ENCODE results near the gene ANOS1. TPM values are rescaled to one million over a fixed set of nuclear protein-coding genes. Genes with fewer than 3 reads are reported as not detected.

ANOS1 gene
- total RNA-seq, 1 experiment from 2014 or later: 0.18 TPM

DNA sequence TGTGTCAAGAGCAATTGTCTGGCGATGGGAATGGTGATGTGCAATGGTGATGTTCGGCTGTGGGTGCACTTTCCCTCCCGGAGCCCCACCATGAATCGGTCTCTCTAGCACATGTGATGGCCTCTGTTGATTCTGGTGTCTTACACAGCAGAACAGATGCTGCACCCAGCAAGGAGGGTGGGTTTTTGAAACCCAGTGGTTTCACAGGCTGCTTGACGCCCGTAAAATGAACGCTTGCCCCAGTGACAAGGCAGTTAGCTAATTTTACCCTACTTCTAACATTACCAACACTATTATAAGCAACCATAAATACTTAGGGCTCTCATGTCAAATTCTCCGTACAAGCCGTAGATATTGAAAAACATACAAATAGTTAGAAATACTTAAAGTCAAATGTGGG, 5.9 kb upstream of the ANOS1 start:
- ChIA-PET CTCF (no interaction called here), POLR2A (no interaction called here)
- TF ChIP-seq TCF7L2 (IDR thresholded peaks at IDR 0.05; ENCODE audit: low read depth, low read length) (no peak), POLR2AphosphoS5 (IDR thresholded peaks at IDR 0.05; ENCODE audit: low read depth, low read length) (no peak), SIN3A (IDR thresholded peaks at IDR 0.05; ENCODE audit: borderline replicate concordance, insufficient read depth, low read depth, low read length) (no peak)
- TF ChIP-seq, protein P1, sequence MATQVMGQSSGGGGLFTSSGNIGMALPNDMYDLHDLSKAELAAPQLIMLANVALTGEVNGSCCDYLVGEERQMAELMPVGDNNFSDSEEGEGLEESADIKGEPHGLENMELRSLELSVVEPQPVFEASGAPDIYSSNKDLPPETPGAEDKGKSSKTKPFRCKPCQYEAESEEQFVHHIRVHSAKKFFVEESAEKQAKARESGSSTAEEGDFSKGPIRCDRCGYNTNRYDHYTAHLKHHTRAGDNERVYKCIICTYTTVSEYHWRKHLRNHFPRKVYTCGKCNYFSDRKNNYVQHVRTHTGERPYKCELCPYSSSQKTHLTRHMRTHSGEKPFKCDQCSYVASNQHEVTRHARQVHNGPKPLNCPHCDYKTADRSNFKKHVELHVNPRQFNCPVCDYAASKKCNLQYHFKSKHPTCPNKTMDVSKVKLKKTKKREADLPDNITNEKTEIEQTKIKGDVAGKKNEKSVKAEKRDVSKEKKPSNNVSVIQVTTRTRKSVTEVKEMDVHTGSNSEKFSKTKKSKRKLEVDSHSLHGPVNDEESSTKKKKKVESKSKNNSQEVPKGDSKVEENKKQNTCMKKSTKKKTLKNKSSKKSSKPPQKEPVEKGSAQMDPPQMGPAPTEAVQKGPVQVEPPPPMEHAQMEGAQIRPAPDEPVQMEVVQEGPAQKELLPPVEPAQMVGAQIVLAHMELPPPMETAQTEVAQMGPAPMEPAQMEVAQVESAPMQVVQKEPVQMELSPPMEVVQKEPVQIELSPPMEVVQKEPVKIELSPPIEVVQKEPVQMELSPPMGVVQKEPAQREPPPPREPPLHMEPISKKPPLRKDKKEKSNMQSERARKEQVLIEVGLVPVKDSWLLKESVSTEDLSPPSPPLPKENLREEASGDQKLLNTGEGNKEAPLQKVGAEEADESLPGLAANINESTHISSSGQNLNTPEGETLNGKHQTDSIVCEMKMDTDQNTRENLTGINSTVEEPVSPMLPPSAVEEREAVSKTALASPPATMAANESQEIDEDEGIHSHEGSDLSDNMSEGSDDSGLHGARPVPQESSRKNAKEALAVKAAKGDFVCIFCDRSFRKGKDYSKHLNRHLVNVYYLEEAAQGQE (IDR thresholded peaks at IDR 0.05; ENCODE audit: insufficient read depth in 1 of 2, low read depth in 2 of 2, low read length in 1 of 2): no peak
- TF ChIP-seq, protein P2, sequence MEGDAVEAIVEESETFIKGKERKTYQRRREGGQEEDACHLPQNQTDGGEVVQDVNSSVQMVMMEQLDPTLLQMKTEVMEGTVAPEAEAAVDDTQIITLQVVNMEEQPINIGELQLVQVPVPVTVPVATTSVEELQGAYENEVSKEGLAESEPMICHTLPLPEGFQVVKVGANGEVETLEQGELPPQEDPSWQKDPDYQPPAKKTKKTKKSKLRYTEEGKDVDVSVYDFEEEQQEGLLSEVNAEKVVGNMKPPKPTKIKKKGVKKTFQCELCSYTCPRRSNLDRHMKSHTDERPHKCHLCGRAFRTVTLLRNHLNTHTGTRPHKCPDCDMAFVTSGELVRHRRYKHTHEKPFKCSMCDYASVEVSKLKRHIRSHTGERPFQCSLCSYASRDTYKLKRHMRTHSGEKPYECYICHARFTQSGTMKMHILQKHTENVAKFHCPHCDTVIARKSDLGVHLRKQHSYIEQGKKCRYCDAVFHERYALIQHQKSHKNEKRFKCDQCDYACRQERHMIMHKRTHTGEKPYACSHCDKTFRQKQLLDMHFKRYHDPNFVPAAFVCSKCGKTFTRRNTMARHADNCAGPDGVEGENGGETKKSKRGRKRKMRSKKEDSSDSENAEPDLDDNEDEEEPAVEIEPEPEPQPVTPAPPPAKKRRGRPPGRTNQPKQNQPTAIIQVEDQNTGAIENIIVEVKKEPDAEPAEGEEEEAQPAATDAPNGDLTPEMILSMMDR (IDR thresholded peaks at IDR 0.05): no peak
- Histone ChIP-seq H3K27ac (ENCODE audit: low read length) (no peak overlapping the region), H3K4me3 (ENCODE audit: low read depth in 2 of 2, low read length in 2 of 2) (no peak overlapping the region), H3K27me3 (ENCODE audit: control insufficient read depth, insufficient read depth, low read length) (no peaks in the 10 kb centered on the region), H3K9me3 (ENCODE audit: control insufficient read depth, insufficient read depth, low read depth, low read length) (no peaks in the 10 kb centered on the region), H3K4me1 (ENCODE audit: control insufficient read depth, insufficient read depth, low read length) (no peaks in the 10 kb centered on the region), H3K36me3 (ENCODE audit: control insufficient read depth, insufficient read depth, low read length) (no peaks in the 10 kb centered on the region)
- no TSS peak for BruUV-seq (replicated peaks)
- DNase-seq (ENCODE audit: low read depth, low spot score) (no peak), ATAC-seq (no peak)
- in situ Hi-C loops (cut with HindIII; ENCODE audit: low pct_unique_long_range_greater_than_20kb, low sequenced_read_pairs): no loop called here
- intact Hi-C loops (cut with micrococcal nuclease; ENCODE audit: unreplicated experiment): loop anchor here (5.0 kb wide), 1 partner anchor 741 kb away; no protein-coding TSS in a partner anchor

DNA sequence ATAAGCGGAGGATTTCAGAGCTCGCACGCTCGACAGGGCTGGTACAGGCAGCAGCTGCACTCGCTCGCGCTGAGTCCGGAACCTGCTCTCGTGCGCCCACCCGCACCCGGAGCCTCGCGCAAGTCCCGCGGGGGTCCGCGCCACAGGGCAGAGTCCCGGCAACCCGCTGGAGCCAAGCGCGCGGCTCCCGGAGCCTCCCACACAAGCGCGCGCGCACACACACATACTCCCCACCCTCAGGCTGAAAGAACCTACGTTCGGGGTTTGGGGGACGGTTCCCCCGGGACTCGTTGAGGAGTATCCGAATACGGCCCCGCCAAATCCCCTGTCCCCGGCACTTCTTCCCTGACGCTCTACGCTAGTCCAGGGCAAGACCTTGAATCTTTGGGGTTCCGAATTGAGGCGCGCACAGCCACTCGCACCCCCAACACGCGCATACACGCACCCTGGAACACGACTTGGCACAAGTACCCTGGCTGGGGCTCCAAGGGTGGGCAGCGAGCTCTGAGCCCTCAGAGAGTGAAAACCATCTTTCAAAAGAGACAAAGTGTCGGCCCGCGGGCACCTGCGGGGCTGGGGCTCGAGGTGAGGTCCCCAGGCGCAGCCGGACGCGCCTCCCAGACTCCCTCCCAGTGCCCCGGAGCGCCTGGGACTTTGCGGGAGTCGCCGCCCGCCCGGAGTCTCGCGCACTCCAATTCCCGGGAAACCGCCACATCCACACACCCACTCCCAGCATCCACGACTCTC, 952 bp downstream of the ANOS1 start:
- POLR2A ChIA-PET: no interaction called here
- DNase-seq (ENCODE audit: low read depth, low spot score) (no peak), ATAC-seq (no peak)
- CTCF ChIA-PET: no interaction called here
- Histone ChIP-seq H3K36me3 (ENCODE audit: control insufficient read depth, insufficient read depth, low read length) (no peaks in the 10 kb centered on the region), H3K4me3 (ENCODE audit: low read depth in 2 of 2, low read length in 2 of 2) (no peak overlapping the region), H3K27ac (ENCODE audit: low read length) (no peak overlapping the region), H3K9me3 (ENCODE audit: control insufficient read depth, insufficient read depth, low read depth, low read length) (no peaks in the 10 kb centered on the region), H3K4me1 (ENCODE audit: control insufficient read depth, insufficient read depth, low read length) (no peaks in the 10 kb centered on the region), H3K27me3 (ENCODE audit: control insufficient read depth, insufficient read depth, low read length) (no peaks in the 10 kb centered on the region)
- in situ Hi-C loops (cut with HindIII; ENCODE audit: low pct_unique_long_range_greater_than_20kb, low sequenced_read_pairs) (no loop called here), intact Hi-C loops (cut with micrococcal nuclease; ENCODE audit: unreplicated experiment) (no loop called here)
- no TSS peak for BruUV-seq (replicated peaks)
- no peak for TF ChIP-seq POLR2AphosphoS5 (IDR thresholded peaks at IDR 0.05; ENCODE audit: low read depth, low read length)
- TF ChIP-seq SIN3A (IDR thresholded peaks at IDR 0.05; ENCODE audit: borderline replicate concordance, insufficient read depth, low read depth, low read length): no peak
- TF ChIP-seq, protein P1 (IDR thresholded peaks at IDR 0.05; ENCODE audit: insufficient read depth in 1 of 2, low read depth in 2 of 2, low read length in 1 of 2): no peak
- TF ChIP-seq TCF7L2 (IDR thresholded peaks at IDR 0.05; ENCODE audit: low read depth, low read length): no peak
- TF ChIP-seq, protein P2 (IDR thresholded peaks at IDR 0.05): no peak

All from Panc1 (cell line).